Measurements from ENCODE around the gene GMPR2.

DNA sequence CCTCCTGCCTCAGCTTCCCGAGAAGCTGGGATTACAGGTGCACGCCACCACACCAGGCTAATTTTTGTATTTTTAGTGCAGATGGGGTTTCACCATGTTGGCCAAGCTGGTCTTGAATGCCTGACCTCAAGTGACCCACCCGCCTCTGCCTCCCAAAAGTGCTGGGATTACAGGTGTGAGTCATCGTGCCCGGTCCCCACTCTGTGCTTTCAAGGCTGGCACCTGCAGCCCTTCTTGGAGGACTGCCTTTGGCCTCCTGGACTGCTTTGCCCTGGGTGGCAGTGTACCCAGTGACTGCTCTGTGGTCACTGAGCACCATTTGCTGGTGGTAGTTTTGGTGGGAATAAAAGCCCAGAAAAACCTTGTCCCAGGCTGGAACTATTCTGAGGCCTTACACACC lies 54.3 kb downstream of the GMPR2 start:
- TF ChIP-seq, protein P1, sequence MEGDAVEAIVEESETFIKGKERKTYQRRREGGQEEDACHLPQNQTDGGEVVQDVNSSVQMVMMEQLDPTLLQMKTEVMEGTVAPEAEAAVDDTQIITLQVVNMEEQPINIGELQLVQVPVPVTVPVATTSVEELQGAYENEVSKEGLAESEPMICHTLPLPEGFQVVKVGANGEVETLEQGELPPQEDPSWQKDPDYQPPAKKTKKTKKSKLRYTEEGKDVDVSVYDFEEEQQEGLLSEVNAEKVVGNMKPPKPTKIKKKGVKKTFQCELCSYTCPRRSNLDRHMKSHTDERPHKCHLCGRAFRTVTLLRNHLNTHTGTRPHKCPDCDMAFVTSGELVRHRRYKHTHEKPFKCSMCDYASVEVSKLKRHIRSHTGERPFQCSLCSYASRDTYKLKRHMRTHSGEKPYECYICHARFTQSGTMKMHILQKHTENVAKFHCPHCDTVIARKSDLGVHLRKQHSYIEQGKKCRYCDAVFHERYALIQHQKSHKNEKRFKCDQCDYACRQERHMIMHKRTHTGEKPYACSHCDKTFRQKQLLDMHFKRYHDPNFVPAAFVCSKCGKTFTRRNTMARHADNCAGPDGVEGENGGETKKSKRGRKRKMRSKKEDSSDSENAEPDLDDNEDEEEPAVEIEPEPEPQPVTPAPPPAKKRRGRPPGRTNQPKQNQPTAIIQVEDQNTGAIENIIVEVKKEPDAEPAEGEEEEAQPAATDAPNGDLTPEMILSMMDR (IDR thresholded peaks at IDR 0.05; ENCODE audit: low read depth, low read length): no peak
- no peak for TF ChIP-seq EZH2phosphoT487 (IDR thresholded peaks at IDR 0.05; ENCODE audit: low read depth)

All from OCI-LY3 (cell line).